ENCODE results near the gene GAS1. TPM values are rescaled to one million over a fixed set of nuclear protein-coding genes. Genes with fewer than 3 reads are reported as not detected.

Gene GAS1
- total and polyA plus RNA-seq, 12 donors: 4.4 to 49.0 (median 10.6) TPM

- no peaks in the 10 kb centered on the region for H3K4me1 ChIP-seq (replicated peaks in 1 of 2)
- intact Hi-C loops (cut with DNase I): no loop called here
- no peaks in the 10 kb centered on the region for H3K9me3 ChIP-seq (replicated peaks in 1 of 3)
- WGBS, 4 donors: 75 to 96% (median 81%) methylated on average over 1 of the region's 1 CpG
- no peak overlapping the region for H3K4me3 ChIP-seq
- H3K36me3 ChIP-seq (replicated peaks in 1 of 2): no peaks in the 10 kb centered on the region
- no peak for DNase-seq
- H3K27me3 ChIP-seq: no peaks in the 10 kb centered on the region
- no peak overlapping the region for H3K27ac ChIP-seq
- TF ChIP-seq POLR2A (IDR thresholded peaks at IDR 0.05): no peak
- TF ChIP-seq CTCF (IDR thresholded peaks at IDR 0.05): no peak
Measured at GRCh38 chr9:86925686-86926085, 21.6 kb downstream of the GAS1 start.

GRCh38 chr9:86924206-86924605, 23.1 kb downstream of the GAS1 start:
- Histone ChIP-seq H3K27me3 (no peaks in the 10 kb centered on the region), H3K4me3 (no peak overlapping the region), H3K27ac (no peak overlapping the region), H3K36me3 (replicated peaks in 1 of 2) (no peaks in the 10 kb centered on the region), H3K4me1 (replicated peaks in 1 of 2) (no peaks in the 10 kb centered on the region), H3K9me3 (replicated peaks in 1 of 3) (no peaks in the 10 kb centered on the region)
- no peak for DNase-seq
- intact Hi-C loops (cut with DNase I): no loop called here
- WGBS, 4 donors: 64 to 85% (median 82%) methylated on average over 5 of the region's 5 CpGs
- no peak for TF ChIP-seq CTCF (IDR thresholded peaks at IDR 0.05)
- no peak for TF ChIP-seq POLR2A (IDR thresholded peaks at IDR 0.05)

- no peak overlapping the region for H3K27ac ChIP-seq
- H3K36me3 ChIP-seq (replicated peaks in 1 of 2): no peaks in the 10 kb centered on the region
- no peaks in the 10 kb centered on the region for H3K4me1 ChIP-seq (replicated peaks in 1 of 2)
- 70 to 75% (median 70%) methylated on average over 15 of the region's 15 CpGs for WGBS, 4 donors
- H3K4me3 ChIP-seq: no peak overlapping the region
- intact Hi-C loops (cut with DNase I): no loop called here
- H3K9me3 ChIP-seq (replicated peaks in 1 of 3): no peaks in the 10 kb centered on the region
- DNase-seq: no peak
- H3K27me3 ChIP-seq: no peaks in the 10 kb centered on the region
- TF ChIP-seq CTCF (IDR thresholded peaks at IDR 0.05) (no peak), POLR2A (IDR thresholded peaks at IDR 0.05) (no peak)
Measured at GRCh38 chr9:86921151-86921923, 26.0 kb downstream of the GAS1 start.

GRCh38 chr9:86918556-86918955, 28.8 kb downstream of the GAS1 start:
- intact Hi-C loops (cut with DNase I): no loop called here
- H3K27me3 ChIP-seq: no peaks in the 10 kb centered on the region
- 74 to 83% (median 79%) methylated on average over 3 of the region's 3 CpGs for WGBS, 4 donors
- no peak for DNase-seq
- H3K4me1 ChIP-seq (replicated peaks in 1 of 2): no peaks in the 10 kb centered on the region
- no peaks in the 10 kb centered on the region for H3K9me3 ChIP-seq (replicated peaks in 1 of 3)
- no peak overlapping the region for H3K4me3 ChIP-seq
- no peak overlapping the region for H3K27ac ChIP-seq
- H3K36me3 ChIP-seq (replicated peaks in 1 of 2): no peaks in the 10 kb centered on the region
- TF ChIP-seq CTCF (IDR thresholded peaks at IDR 0.05): no peak
- no peak for TF ChIP-seq POLR2A (IDR thresholded peaks at IDR 0.05)
